GM18909 (cell line): ENCODE data around the gene PLA2G6.
"Not testable (repeated sequence)": the region's sequence is repeated elsewhere in the genome, so short reads cannot be mapped to it uniquely, and the experiment has no call there.

Experiments used
- ATAC-seq: cut with Tn5 transposase; IDR thresholded peaks from one replicate; pipeline ENCODE4 v1.9.1; 2021; ENCODE audit warnings: mild to moderate bottlenecking; ENCODE audit not compliant: unreplicated experiment, poor library complexity

The PLA2G6 gene

DNA sequence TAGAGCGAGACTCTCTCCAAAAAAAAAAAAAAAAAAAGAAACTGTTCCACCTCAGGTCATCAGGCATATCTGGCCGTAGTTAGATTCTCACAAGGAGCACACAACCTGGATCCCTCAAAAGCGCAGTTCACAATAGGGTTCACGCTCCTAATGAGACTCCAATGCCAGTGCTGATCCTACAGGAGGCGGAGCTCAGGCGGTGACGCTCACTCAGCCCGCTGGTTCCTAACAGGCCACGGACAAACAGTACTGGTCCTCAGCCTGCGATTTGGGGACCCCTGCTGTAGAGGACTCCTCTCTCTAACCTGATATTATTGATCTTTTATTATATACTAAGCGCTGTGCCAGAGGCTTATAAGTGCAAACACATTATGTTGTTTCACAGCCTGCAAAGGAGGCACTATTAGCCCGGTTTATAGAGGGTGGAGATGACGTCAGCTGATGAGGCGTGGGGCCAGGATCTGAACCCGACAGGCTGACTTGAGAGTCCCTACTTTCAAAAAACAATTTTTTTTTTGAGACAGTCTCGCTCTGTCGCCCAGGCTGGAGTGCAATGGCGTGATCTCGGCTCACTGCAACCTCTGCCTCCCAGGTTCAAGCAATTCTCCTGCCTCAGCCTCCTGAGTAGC, 15.3 kb upstream of the PLA2G6 start:
- no peak for ATAC-seq

DNA sequence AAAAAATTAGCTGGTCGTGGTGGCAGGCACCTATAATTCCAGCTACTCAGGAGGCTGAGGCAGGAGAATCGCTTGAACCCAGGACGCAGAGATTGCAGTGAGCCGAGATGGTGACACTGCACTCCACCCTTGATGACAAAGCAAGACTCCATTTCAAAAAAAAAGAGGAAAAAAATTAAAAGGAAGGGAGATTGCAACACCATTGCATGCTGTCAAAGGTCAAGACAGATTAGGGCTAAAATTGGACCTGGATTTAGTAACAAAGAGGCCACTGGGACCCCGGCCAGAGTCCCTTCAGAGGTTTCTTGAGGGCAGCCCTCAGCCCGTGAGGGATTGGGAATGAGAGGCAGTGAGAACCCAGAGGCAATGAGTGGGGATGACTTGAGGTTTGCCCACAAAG, 11.9 kb upstream of the PLA2G6 start:
- no peak for ATAC-seq

DNA sequence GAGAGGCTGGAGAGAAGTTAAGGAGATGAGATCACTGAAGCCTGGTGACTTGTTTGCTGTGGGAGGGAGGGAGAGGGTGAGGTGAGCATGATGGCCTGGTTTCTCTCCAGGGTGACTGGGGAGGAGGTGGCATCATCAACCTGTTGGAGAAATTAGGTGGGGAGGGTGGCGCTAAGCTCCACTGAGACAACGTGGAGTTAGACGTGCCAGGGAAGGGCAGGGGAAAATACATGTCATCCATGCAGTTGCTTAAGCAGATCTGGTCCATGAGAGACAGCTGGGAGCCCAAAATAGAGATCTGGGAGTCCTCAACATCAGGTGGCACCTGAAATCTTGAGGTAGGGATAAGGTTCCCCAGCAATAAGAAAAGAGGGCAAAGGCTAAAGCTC, 10.8 kb upstream of the PLA2G6 start:
- ATAC-seq: no peak

DNA sequence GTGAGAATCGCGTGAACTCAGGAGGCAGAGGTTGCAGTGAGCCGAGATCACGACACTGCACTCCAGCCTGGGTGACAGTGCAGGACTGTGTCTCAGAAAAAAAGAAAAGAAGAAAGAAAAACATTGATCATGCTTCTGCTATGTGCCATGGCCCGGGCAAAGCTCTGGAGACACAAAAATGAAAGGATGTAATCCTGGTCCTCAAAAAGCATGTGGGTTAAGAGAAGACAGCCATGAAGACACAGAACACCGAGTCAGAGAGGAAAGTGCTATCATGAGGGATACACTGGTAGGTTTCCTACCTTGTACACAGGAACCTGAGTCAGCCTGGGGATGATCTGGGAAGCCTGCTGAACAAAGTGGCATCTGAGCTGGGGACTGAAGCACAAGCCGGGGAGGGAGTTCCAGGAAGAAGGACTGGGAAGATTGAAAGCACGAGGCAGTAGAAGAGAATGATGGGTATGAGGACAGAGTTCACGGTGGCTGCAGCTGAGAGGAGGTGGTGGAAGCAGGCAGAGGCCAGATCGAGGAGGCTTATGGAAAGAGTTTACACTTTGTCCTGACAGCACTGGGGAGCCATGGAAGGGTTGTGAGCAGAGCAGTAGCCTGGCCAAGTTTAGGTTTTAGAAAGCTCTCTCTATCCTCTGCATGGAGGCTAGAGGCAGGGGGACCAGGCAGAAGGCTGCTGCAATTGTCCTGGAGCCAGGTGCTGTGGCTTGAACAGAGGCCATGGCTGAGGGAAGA, 10.3 kb upstream of the PLA2G6 start:
- ATAC-seq: no peak

DNA sequence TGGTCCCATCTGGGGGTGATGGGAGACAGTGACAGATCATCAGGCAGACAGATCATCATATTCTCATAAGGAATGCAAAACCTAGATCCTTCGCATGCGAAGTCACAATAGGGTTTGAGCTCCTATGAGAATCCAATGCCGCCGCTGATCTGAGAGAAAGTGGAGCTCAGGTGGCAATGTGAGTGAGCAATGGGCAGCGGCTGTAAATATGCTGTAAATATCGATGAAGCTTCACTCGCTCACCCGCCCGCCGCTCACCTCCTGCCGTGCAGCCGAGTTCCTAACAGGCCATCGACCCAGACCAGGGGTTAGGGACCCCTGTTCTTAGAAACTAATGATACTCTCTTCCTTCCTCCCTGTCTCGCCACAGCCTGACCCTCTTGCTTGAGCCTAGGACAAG, 9.4 kb upstream of the PLA2G6 start:
- ATAC-seq: no peak

DNA sequence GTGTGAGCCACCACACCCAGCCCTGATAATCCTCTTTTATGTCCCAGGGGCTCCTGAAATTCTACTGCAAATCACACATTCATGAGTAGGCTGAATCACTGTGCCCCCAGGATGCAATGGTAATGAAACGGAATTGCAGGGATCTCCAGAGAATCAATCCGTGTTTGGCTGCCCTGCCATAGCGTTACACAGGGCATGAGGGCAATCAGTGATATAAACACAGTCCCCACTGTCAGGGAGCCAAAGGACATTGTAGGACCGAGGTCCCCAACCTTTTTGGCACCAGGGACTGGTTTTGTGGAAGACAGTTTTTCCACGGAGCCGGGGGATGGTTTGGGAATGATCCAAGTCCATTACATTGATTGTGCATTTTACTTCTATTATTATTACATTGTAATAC, 9.0 kb upstream of the PLA2G6 start:
- no peak for ATAC-seq

DNA sequence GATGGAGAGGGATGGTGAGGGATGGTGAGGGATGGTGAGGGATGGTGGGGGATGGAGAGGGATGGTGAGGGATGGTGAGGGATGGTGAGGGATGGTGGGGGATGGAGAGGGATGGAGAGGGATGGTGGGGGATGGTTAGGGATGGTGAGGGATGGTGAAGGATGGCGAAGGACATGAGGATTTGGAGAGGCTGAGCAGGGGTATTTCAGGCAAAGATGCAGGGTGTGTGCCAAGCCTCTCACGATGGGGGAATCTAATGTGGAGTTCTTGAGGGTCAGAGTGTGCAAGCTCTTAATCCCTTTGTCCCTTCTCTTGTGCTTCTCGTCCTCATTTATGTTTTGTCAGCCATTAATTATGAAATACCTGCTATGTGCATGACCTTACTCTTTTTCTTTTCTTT, 7.5 kb upstream of the PLA2G6 start:
- no peak for ATAC-seq

DNA sequence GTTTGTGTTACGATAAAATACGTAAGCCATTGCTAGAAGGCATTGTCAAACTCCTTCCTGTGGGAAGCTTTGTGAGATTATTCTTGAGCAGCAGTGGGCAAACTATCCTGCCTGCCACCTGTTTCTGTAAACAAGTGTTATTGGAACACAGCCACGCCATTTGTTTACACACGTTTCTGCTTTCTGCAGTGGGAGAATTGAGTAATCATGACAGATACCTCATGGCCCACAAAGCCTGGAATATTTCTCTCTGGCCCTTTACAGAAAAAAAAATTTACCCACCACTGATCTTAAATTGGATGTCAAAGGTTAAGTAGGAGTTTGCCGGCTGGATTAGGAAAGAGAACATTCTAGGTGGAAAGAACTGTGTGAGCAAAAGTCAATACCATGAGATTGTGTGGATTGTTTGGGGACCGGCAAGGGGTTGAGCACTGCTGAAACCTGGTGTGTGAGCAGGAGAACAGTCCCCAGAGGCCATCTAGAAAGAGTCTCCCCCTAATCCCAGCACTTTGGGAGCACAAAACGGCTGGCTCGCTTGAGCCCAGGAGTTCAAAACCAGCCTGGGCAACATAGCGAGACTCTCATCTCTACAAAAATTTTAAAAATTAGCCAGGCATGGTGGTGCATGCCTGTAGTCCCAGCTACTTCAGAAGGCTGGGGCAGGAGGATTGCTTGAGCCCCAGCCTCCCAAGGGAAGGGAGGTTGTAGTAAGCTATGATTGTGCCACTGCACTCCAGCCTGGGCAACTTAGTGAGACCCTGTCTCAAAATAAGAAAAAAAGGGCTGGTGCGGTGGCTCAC, 6.0 kb upstream of the PLA2G6 start:
- ATAC-seq: no peak

DNA sequence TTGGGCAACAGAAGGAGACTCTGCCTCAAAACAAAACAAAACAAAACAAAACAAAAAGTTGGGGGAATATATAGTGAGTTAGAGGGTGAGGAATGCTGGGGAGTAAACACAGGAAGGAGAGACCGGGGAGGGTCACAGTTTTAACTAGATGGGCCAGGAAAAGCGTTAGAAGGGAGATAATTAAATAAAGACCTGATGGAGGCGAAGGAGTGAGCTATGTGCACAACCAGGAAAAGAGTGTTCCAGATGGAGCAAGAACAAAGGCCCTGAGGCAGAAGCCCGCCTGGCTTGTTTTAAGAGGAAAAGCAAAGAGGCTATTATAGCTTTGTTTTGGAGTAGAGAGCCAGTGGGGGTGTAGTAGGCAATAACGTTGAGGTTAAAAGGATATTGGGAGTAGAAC, 4.8 kb upstream of the PLA2G6 start:
- no peak for ATAC-seq

DNA sequence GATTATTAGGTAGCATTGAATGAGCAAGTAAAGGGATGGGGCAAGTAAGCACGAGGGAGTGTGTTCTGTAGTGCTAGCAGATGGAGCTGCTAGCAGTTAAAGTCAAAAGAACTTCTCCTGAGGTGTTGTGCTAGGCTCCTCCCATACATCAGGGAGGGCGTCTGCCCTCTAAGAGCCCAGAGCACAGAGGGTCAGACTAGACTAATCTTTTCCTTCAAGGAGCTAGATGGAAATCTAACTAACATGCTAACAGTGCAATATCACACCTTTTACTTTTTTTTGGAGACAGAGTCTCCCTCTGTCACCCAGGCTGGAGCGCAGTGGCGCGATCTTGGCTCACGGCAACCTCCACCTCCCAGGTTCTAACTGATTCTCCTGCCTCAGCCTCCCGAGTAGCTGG, 3.2 kb upstream of the PLA2G6 start:
- no peak for ATAC-seq

DNA sequence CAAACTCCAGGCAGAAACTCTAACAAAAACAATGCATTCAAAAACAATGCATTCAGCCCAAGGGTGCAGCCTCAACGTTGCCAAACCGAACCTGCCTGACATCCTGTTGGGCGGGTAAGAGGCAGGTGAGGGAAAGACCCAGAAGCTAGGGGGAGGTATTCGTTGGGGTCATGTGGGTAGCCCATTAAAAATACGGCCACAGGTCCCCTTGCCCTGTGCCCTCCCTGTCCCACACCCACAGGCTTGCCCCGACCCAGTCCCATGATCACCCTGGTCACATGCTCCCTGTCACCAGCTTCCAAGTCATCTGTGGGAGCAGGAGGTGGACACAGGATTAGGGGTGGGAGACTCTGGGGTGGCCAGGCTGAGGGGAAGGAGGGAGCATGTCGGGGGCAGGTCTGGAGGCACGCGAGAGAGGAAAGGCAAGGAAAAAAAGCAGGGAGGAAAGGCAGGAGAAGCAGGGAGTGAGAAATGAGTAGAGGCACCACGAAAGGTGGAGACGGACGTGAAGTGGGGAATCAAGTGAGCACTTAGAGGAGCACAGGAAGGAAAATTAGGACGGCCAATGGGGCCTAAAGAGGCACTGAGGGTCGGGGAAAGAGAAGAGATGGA, 683 bp downstream of the PLA2G6 start:
- ATAC-seq: no peak

DNA sequence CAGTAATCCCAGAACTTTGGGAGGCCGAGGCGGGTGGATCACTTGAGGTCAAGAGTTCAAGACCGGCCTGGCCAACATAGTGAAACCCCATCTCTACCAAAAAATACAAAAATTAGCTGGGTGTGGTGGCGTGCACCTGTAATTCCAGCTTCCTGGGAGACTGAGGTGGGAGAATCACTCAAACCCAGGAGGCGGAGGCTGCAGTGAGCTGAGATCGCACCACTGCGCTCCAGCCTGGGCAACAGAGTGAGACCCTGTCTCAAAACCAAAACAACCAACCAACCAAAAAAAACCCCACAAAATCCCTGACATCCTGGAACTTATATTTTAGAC, 3.1 kb downstream of the PLA2G6 start:
- ATAC-seq: not testable (repeated sequence)

DNA sequence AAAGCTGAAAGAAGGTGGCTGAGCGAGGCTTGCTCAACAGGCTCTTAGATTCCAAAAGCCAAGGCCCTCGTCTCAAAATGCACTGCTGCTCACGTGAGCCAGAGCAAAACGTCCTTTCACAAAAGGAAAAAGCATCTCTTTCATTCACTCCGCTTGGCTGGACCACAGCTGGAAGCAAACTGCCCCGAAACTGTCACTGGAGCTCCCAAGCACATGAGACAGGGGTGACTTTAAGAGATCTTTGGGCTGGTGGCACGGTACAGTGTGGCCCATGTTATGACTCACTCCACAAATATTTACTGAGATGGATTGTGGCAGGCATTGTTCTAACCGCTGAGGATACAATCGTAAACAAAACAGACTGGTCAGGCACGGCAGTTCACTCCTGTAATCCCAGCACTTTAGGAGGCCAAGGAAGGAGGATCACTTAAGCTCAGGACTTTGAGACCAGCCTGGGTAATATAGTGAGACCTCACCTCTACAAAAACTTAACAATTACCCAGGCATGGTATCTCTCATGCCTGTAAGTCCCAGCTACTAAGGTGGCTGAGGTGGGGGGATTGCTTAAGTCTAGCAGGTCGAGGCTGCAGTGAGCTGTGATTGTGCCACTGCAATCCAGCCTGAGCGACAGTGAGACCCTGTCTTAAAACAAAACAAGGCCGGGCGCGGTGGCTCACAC, 3.6 kb downstream of the PLA2G6 start:
- no peak for ATAC-seq

DNA sequence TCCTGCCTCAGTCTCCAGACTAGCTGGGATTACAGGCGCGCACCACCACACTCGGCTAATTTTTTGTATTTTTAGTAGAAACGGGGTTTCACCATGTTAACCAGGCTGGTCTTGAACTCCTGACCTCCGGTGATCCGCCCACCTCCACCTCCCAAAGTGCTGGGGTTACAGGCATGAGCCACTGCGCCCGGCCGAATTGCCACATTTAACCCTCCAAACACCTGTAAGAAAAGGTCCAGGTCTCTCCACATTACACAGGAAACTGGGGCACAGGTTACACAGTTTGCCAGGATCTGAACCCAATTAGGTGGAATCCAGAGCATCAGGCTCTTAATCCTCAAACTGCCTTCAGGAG, 4.1 kb downstream of the PLA2G6 start:
- ATAC-seq: not testable (repeated sequence)

DNA sequence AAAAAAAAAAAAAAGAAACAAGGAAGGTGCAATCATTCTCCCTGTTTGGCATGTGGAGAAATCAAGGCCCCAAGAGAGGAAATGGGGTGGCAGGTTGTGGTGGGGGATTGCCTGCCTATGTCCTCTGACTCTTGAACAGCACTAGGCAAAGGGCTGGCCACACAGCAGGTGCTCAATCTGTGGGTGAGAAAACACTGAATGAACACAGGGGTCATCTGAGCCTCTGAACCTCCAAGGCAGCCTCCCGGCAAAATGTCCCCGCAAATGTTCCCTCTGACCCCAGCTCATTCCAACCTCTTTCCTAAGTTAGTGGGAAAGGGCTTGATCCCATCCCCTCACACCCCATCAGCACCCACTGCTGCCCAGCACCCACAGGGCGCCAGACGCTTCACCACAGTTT, 4.6 kb downstream of the PLA2G6 start:
- ATAC-seq: no peak

DNA sequence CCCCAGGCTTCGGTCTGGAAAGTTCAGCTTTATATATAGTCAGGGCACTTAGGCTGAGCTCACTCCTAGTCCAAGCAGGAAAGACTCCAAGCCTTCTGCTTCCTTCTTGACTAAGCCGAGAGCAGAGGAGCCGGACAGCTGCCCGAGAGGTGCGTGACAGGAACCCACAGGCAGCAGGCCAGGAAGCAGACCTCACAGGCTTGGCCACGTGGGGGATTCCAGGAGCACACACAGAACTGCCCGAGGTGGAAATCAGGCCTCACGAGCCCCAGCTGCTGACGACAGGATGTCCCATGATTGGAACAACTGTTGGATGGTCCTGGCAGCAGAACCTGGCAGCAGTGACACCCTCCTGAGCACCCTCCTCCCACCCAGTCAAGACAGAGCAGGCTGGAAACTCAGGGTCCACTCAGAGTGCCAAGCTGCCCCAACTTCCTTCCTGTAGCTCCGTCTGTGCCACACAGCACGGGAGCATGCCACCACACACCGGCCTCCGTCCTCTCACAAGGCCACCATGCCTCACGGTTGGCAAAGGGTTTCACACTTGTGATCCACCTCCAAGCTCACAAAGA, 5.4 kb downstream of the PLA2G6 start:
- ATAC-seq: no peak

DNA sequence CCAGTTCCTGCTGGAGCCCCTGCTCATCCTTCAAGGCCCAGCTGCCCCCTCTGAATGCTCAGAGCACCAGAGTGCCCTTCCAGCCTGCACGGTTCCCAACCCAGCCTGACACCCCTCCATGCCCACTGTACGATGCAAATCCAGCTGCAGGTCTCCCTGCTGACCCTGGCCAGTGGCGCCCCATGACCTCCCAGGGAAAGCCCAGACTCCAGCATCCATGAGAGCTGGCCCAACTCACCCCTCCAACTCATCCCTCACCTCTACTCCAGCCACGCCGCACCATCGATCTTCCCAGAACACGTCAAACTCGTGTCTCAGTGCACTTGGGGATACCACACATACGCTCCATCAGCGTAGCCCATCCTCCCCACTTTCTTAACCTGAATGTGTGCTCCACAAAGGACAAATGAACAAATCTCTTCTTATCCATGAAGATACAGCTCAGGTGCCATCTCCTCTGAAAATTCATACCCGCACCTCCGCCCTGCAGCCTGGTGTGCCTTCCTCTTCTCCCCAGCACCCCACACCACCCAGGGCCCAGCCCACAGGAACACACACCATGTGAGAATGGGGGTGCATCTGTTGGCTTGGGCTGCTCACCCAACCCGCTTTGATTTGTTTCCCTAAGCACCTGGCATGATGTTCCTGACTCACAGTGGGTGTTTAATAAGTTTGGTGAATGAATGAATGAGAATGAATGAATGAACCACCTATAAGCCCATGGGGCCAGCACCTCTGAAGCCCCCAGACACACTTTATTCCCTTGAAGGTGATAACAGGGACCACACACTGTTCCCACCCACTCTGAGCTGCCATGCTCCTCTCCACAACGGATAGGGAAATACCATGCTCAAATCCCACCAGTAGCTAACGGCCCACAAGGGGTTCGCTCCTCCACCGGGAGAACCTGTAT, 6.2 kb downstream of the PLA2G6 start:
- no peak for ATAC-seq

DNA sequence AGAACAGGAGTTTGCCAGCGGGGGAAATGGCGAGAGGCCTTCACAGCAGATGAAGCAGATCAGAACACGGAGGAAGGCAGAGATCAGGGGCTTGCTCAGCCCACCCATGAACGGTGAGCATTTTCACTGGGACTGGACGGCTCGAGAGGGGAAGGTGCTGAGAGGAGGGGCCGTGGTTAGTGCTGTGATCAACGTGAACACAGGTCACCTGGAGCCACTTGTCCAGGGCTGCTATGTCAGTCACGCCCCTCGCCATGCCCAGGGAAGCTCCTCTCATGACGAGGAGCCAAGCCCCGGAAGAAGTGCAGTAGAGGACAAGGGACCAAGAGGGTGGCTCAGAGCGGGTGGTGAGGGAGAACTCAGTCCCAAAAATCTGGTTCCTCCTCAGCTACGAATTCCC, 7.0 kb downstream of the PLA2G6 start:
- ATAC-seq: no peak

DNA sequence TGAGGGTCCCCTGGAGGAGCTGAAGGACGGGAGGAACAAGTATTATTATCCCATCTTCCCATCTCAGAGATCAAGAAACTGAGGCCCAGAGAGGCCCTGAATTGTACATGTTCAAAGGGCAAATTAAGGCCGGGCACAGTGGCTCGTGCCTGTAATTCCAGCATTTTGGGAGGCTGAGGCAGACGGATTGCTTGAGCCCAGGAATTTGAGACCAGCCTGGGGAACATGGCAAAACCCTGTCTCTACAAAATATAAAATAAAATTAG, 8.1 kb downstream of the PLA2G6 start:
- no peak for ATAC-seq
